Loucy (cell line): ENCODE measurements around the gene XXYLT1.

Experiments
- H2AFZ ChIP-seq: fragments of 200-600 bp; sonication (generic); 2 replicates; pipeline ENCODE4 v1.6.0; 2016; ENCODE audit warnings: antibody characterized with exemption, mild to moderate bottlenecking, low read length, moderate library complexity
- H3F3A ChIP-seq: fragments of 200-600 bp; 2 replicates; pipeline ENCODE4 v1.6.0; 2016; ENCODE audit warnings: antibody characterized with exemption, low read depth, mild to moderate bottlenecking
- H3K27me3 ChIP-seq: fragments of 200-600 bp; sonication (generic); 2 replicates; pipeline ENCODE4 v1.6.1; 2014; ENCODE audit warnings: low read length, mild to moderate bottlenecking; ENCODE audit not compliant: insufficient read depth, poor library complexity, severe bottlenecking
- H3K36me3 ChIP-seq: fragments of 200-600 bp; sonication (generic); 2 replicates; pipeline ENCODE4 v1.6.1; 2016; ENCODE audit warnings: low read length; ENCODE audit not compliant: insufficient read depth
- H3K4me1 ChIP-seq: fragments of 200-600 bp; sonication (generic); 2 replicates; pipeline ENCODE4 v1.5.1; 2014; ENCODE audit warnings: low read length, mild to moderate bottlenecking; ENCODE audit not compliant: insufficient read depth, poor library complexity, severe bottlenecking
- H3K4me2 ChIP-seq: fragments of 200-600 bp; sonication (generic); 2 replicates; pipeline ENCODE4 v1.6.0; 2014; ENCODE audit warnings: antibody characterized with exemption, low read length, low read depth, mild to moderate bottlenecking; ENCODE audit not compliant: poor library complexity, severe bottlenecking
- H3K4me3 ChIP-seq: fragments of 200-600 bp; sonication (generic); 2 replicates; pipeline ENCODE4 v1.5.1; 2014; ENCODE audit warnings: low read length, mild to moderate bottlenecking, mixed read lengths; ENCODE audit not compliant: poor library complexity, severe bottlenecking
- H3K79me2 ChIP-seq: fragments of 200-600 bp; sonication (generic); 2 replicates; pipeline ENCODE4 v1.6.1; 2014; ENCODE audit warnings: low read length; ENCODE audit not compliant: insufficient read depth
- H3K9ac ChIP-seq: fragments of 200-600 bp; sonication (generic); 2 replicates; pipeline ENCODE4 v1.6.0; 2014; ENCODE audit warnings: mild to moderate bottlenecking, low read depth, low read length, moderate library complexity; ENCODE audit not compliant: poor library complexity, severe bottlenecking
- H3K9me2 ChIP-seq: fragments of 200-600 bp; sonication (generic); replicated peaks from 2 replicates; pipeline ENCODE4 v1.6.1; 2016; ENCODE audit warnings: low read depth, low read length, mixed read lengths
- H3K9me3 ChIP-seq: fragments of 200-600 bp; sonication (generic); 2 replicates; pipeline ENCODE4 v1.6.1; 2014; ENCODE audit warnings: mild to moderate bottlenecking, antibody characterized with exemption, low read length, low read depth; ENCODE audit not compliant: insufficient read depth
- H4K20me1 ChIP-seq: fragments of 200-600 bp; sonication (generic); 2 replicates; pipeline ENCODE4 v1.6.0; 2014; ENCODE audit warnings: antibody characterized with exemption, low read length, mild to moderate bottlenecking; ENCODE audit not compliant: insufficient read depth, poor library complexity, severe bottlenecking
- CTCF ChIP-seq: fragments of 200-600 bp; sonication (generic); conservative IDR thresholded peaks from 2 replicates; pipeline ENCODE4 v1.5.1; 2014; ENCODE audit warnings: mild to moderate bottlenecking, antibody characterized with exemption, low read length
- EZH2phosphoT487 ChIP-seq: fragments of 200-600 bp; IDR thresholded peaks from 2 replicates; pipeline ENCODE4 v1.6.1; 2018; ENCODE audit warnings: antibody characterized with exemption, mild to moderate bottlenecking, moderate library complexity, borderline replicate concordance

Gene XXYLT1

GRCh38 chr3:195099951-195100785 is 170.8 kb downstream of the XXYLT1 start:
- Histone ChIP-seq H3K9me3 (no peaks in the 10 kb centered on the region), H3K4me2 (no peak overlapping the region), H3K9me2 (no peaks in the 10 kb centered on the region), H3K36me3 (peaks cover 8% of the 10 kb centered on the region; the same call in 1 of the 2 replicates), H3K79me2 (peaks cover 62% of the 10 kb centered on the region; the same call in 1 of the 2 replicates), H3K4me3 (no peak overlapping the region), H3F3A (no peaks in the 10 kb centered on the region), H3K27me3 (no peaks in the 10 kb centered on the region), H2AFZ (no peak overlapping the region), H4K20me1 (no peaks in the 10 kb centered on the region), H3K4me1 (peaks cover 46% of the 10 kb centered on the region), H3K9ac (no peak overlapping the region)
- TF ChIP-seq CTCF (no peak), EZH2phosphoT487 (no peak)

- TF ChIP-seq CTCF (no peak), EZH2phosphoT487 (no peak)
Observed at GRCh38 chr3:195098741-195099525, 172.0 kb downstream of the XXYLT1 start.

GRCh38 chr3:195097331-195098255 is 173.4 kb downstream of the XXYLT1 start:
- Histone ChIP-seq H3K9ac (no peak overlapping the region), H4K20me1 (peaks cover 4% of the 10 kb centered on the region), H3K4me1 (peaks cover 54% of the 10 kb centered on the region), H3K9me3 (no peaks in the 10 kb centered on the region), H2AFZ (no peak overlapping the region), H3F3A (no peaks in the 10 kb centered on the region), H3K79me2 (peaks cover 66% of the 10 kb centered on the region; the same call in 1 of the 2 replicates), H3K4me2 (no peak overlapping the region), H3K9me2 (no peaks in the 10 kb centered on the region), H3K4me3 (no peak overlapping the region), H3K36me3 (peaks cover 5% of the 10 kb centered on the region; the same call in 1 of the 2 replicates), H3K27me3 (no peaks in the 10 kb centered on the region)
- TF ChIP-seq EZH2phosphoT487, result no peak

More at GRCh38 chr3:195098741-195099525, 172.0 kb downstream of the XXYLT1 start:
- Histone ChIP-seq H2AFZ (no peak overlapping the region), H3K4me2 (no peak overlapping the region), H3K36me3 (peaks cover 8% of the 10 kb centered on the region; the same call in 1 of the 2 replicates), H4K20me1 (peaks cover under 1% of the 10 kb centered on the region), H3K9me2 (no peaks in the 10 kb centered on the region), H3K9me3 (no peaks in the 10 kb centered on the region), H3K27me3 (no peaks in the 10 kb centered on the region), H3K79me2 (peaks cover 64% of the 10 kb centered on the region; the same call in 1 of the 2 replicates), H3K9ac (no peak overlapping the region), H3K4me3 (no peak overlapping the region), H3K4me1 (peaks cover 54% of the 10 kb centered on the region), H3F3A (no peaks in the 10 kb centered on the region)
